Fibroblast of pulmonary artery (primary cell): ENCODE data around the gene CUL3.
"Not testable (repeated sequence)": the region's sequence is repeated elsewhere in the genome, so short reads cannot be mapped to it uniquely, and the experiment has no call there.

ENCODE experiments used
- DNase-seq: peaks from one replicate; pipeline ENCODE4 v3.0.0-alpha.2; 2010; ENCODE audit warnings: low read depth
- H3K4me3 ChIP-seq: replicated peaks from 2 replicates; pipeline ENCODE4 v1.5.1; 2011; ENCODE audit warnings: low read depth, mild to moderate bottlenecking, control low read depth, low read length, moderate library complexity
- CTCF ChIP-seq: IDR thresholded peaks from 2 replicates; pipeline ENCODE4 v1.5.1; 2011; ENCODE audit warnings: mild to moderate bottlenecking, control low read depth, low read length, inconsistent platforms; ENCODE audit errors: missing control alignments

The CUL3 gene

GRCh38 chr2:224507789-224508188 lies 77.4 kb downstream of the CUL3 start:
- TF ChIP-seq CTCF: no peak

GRCh38 chr2:224506494-224506893 lies 78.7 kb downstream of the CUL3 start:
- no peak for DNase-seq
- TF ChIP-seq CTCF: no peak
- no peak overlapping the region for H3K4me3 ChIP-seq

More at GRCh38 chr2:224507789-224508188, 77.4 kb downstream of the CUL3 start:
- no peak for DNase-seq
- no peak overlapping the region for H3K4me3 ChIP-seq

GRCh38 chr2:224498991-224499390 lies 86.2 kb downstream of the CUL3 start:
- no peak for DNase-seq
- TF ChIP-seq CTCF: no peak

GRCh38 chr2:224492531-224492930 lies 92.6 kb downstream of the CUL3 start:
- no peak for DNase-seq
- TF ChIP-seq CTCF: no peak
- H3K4me3 ChIP-seq: no peak overlapping the region

More at GRCh38 chr2:224498991-224499390, 86.2 kb downstream of the CUL3 start:
- no peak overlapping the region for H3K4me3 ChIP-seq

GRCh38 chr2:224487940-224488339 lies 97.2 kb downstream of the CUL3 start:
- not testable (repeated sequence) for DNase-seq, H3K4me3 ChIP-seq

- not testable (repeated sequence) for H3K4me3 ChIP-seq
- DNase-seq: peak; percentile 93
Observed at GRCh38 chr2:224485081-224486014, 99.8 kb downstream of the CUL3 start.

- no peak overlapping the region for H3K4me3 ChIP-seq
- no peak for TF ChIP-seq CTCF
- DNase-seq: no peak
Observed at GRCh38 chr2:224479826-224480225, 105.3 kb downstream of the CUL3 start.

- DNase-seq: no peak
- no peak for TF ChIP-seq CTCF
- H3K4me3 ChIP-seq: no peak overlapping the region
Observed at GRCh38 chr2:224472827-224473226, 112.3 kb downstream of the CUL3 start.
